Neutrophil (primary cell): Measurements from ENCODE around the gene PTPRD.

ENCODE experiments used
- H3K27ac ChIP-seq: fragments of 200-600 bp; sonication (generic); 2 replicates; pipeline ENCODE4 v1.5.1; 2016; ENCODE audit warnings: mild to moderate bottlenecking, moderate library complexity
- H3K27me3 ChIP-seq: fragments of 200-600 bp; sonication (generic); 2 replicates; pipeline ENCODE4 v1.6.0; 2016; ENCODE audit warnings: mild to moderate bottlenecking
- H3K36me3 ChIP-seq: fragments of 200-600 bp; sonication (generic); 2 replicates; pipeline ENCODE4 v1.5.1; 2017
- H3K4me1 ChIP-seq, 2 experiments: fragments of 200-600 bp in 1 of 2; sonication (generic) in 1 of 2; 1 replicate in 1 of 2; 2 replicates in 1 of 2; pipeline versions ENCODE4 v1.5.1 to v1.6.1; 2013 to 2016; ENCODE audit warnings: low read depth in 1 of 2, low read length in 1 of 2, mild to moderate bottlenecking in 1 of 2, moderate library complexity in 1 of 2; ENCODE audit not compliant: control insufficient read depth in 1 of 2, insufficient read depth in 1 of 2
- H3K4me3 ChIP-seq, 2 experiments: fragments of 200-600 bp in 1 of 2; sonication (generic) in 1 of 2; 1 replicate in 1 of 2; 2 replicates in 1 of 2; pipeline ENCODE4 v1.5.1; 2013 to 2016; ENCODE audit warnings: low read depth in 1 of 2, low read length in 1 of 2, mild to moderate bottlenecking in 1 of 2, moderate library complexity in 1 of 2
- H3K9me3 ChIP-seq: fragments of 200-600 bp; sonication (generic); 2 replicates; pipeline ENCODE4 v1.5.1; 2016
- CTCF ChIP-seq: fragments of 200-600 bp; sonication (generic); IDR thresholded peaks from 2 replicates; pipeline ENCODE4 v1.5.1; 2016; ENCODE audit warnings: antibody characterized with exemption

Gene PTPRD

GRCh38 chr9:9743822-9744221 lies 869.0 kb downstream of the PTPRD start:
- TF ChIP-seq CTCF = no peak
- Histone ChIP-seq H3K27me3 (no peaks in the 10 kb centered on the region), H3K4me1 (no peaks in the 10 kb centered on the region), H3K4me3 (no peak overlapping the region), H3K27ac (no peak overlapping the region), H3K9me3 (no peaks in the 10 kb centered on the region), H3K36me3 (no peaks in the 10 kb centered on the region)

- H3K27me3 ChIP-seq = no peaks in the 10 kb centered on the region
- H3K4me3 ChIP-seq = no peak overlapping the region
- no peak for TF ChIP-seq CTCF
- H3K9me3 ChIP-seq = no peaks in the 10 kb centered on the region
- H3K36me3 ChIP-seq = no peaks in the 10 kb centered on the region
- no peak overlapping the region for H3K27ac ChIP-seq
- no peaks in the 10 kb centered on the region for H3K4me1 ChIP-seq
Measured at GRCh38 chr9:9730174-9730573, 882.6 kb downstream of the PTPRD start.

- no peak overlapping the region for H3K27ac ChIP-seq
- no peaks in the 10 kb centered on the region for H3K9me3 ChIP-seq
- no peaks in the 10 kb centered on the region for H3K36me3 ChIP-seq
- H3K4me3 ChIP-seq = no peak overlapping the region
- no peaks in the 10 kb centered on the region for H3K27me3 ChIP-seq
- no peak for TF ChIP-seq CTCF
- H3K4me1 ChIP-seq = no peaks in the 10 kb centered on the region
Measured at GRCh38 chr9:9729082-9729481, 883.7 kb downstream of the PTPRD start.

- Histone ChIP-seq H3K4me3 (no peak overlapping the region), H3K27me3 (no peaks in the 10 kb centered on the region), H3K4me1 (no peaks in the 10 kb centered on the region), H3K36me3 (no peaks in the 10 kb centered on the region), H3K27ac (no peak overlapping the region), H3K9me3 (no peaks in the 10 kb centered on the region)
- no peak for TF ChIP-seq CTCF
Measured at GRCh38 chr9:9719373-9720112, 893.3 kb downstream of the PTPRD start.

GRCh38 chr9:9718691-9719090 lies 894.1 kb downstream of the PTPRD start:
- TF ChIP-seq CTCF = no peak
- H3K36me3 ChIP-seq = no peaks in the 10 kb centered on the region
- H3K9me3 ChIP-seq = no peaks in the 10 kb centered on the region
- no peak overlapping the region for H3K27ac ChIP-seq
- no peak overlapping the region for H3K4me3 ChIP-seq
- H3K4me1 ChIP-seq = no peaks in the 10 kb centered on the region
- no peaks in the 10 kb centered on the region for H3K27me3 ChIP-seq
